ENCODE data around the gene GIMAP8.

The GIMAP8 gene

GRCh38 chr7:150439967-150440366 is 10.5 kb upstream of the GIMAP8 start:
- Mint-ChIP-seq H3K9me3 (peaks cover 16% of the 10 kb centered on the region), H3K36me3 (ENCODE audit: low read depth) (peaks cover 11% of the 10 kb centered on the region), H3K4me1 (peaks cover 15% of the 10 kb centered on the region), H3K27me3 (ENCODE audit: low read depth, poor library complexity) (peaks cover 3% of the 10 kb centered on the region), H3K27ac (no peak overlapping the region), H3K4me3 (no peak overlapping the region)
- no peak for DNase-seq
- no peak for TF ChIP-seq CTCF (IDR thresholded peaks at IDR 0.05)

GRCh38 chr7:150441524-150441923 is 8.9 kb upstream of the GIMAP8 start:
- H3K36me3 Mint-ChIP-seq (ENCODE audit: low read depth) = peaks cover 11% of the 10 kb centered on the region
- H3K9me3 Mint-ChIP-seq = peaks cover 16% of the 10 kb centered on the region

GRCh38 chr7:150442811-150443210 is 7.6 kb upstream of the GIMAP8 start:
- peaks cover 11% of the 10 kb centered on the region for H3K36me3 Mint-ChIP-seq (ENCODE audit: low read depth)
- no peak overlapping the region for H3K27ac Mint-ChIP-seq
- no peaks in the 10 kb centered on the region for H3K27me3 Mint-ChIP-seq (ENCODE audit: low read depth, poor library complexity)
- TF ChIP-seq CTCF (IDR thresholded peaks at IDR 0.05) = no peak
- no peak overlapping the region for H3K4me3 Mint-ChIP-seq
- H3K4me1 Mint-ChIP-seq = peaks cover 36% of the 10 kb centered on the region
- DNase-seq = no peak
- peaks cover 16% of the 10 kb centered on the region for H3K9me3 Mint-ChIP-seq

More at GRCh38 chr7:150441524-150441923, 8.9 kb upstream of the GIMAP8 start:
- H3K27ac Mint-ChIP-seq = no peak overlapping the region
- peaks cover 23% of the 10 kb centered on the region for H3K4me1 Mint-ChIP-seq
- H3K27me3 Mint-ChIP-seq (ENCODE audit: low read depth, poor library complexity) = no peaks in the 10 kb centered on the region
- DNase-seq = no peak
- H3K4me3 Mint-ChIP-seq = no peak overlapping the region
- no peak for TF ChIP-seq CTCF (IDR thresholded peaks at IDR 0.05)

- peaks cover 16% of the 10 kb centered on the region for H3K9me3 Mint-ChIP-seq
- peaks cover 46% of the 10 kb centered on the region for H3K4me1 Mint-ChIP-seq
- H3K27me3 Mint-ChIP-seq (ENCODE audit: low read depth, poor library complexity) = peaks cover 5% of the 10 kb centered on the region
- no peak for DNase-seq
- H3K4me3 Mint-ChIP-seq = no peak overlapping the region
- peaks cover 11% of the 10 kb centered on the region for H3K36me3 Mint-ChIP-seq (ENCODE audit: low read depth)
- no peak for TF ChIP-seq CTCF (IDR thresholded peaks at IDR 0.05)
- no peak overlapping the region for H3K27ac Mint-ChIP-seq
These were observed 6.5 kb upstream of the GIMAP8 start for GRCh38 chr7:150443793-150444540.

GRCh38 chr7:150444674-150445365 is 5.6 kb upstream of the GIMAP8 start:
- Mint-ChIP-seq H3K4me1 (peaks cover 46% of the 10 kb centered on the region), H3K9me3 (peaks cover 16% of the 10 kb centered on the region), H3K4me3 (no peak overlapping the region), H3K27ac (no peak overlapping the region), H3K27me3 (ENCODE audit: low read depth, poor library complexity) (peaks cover 7% of the 10 kb centered on the region), H3K36me3 (ENCODE audit: low read depth) (peaks cover 11% of the 10 kb centered on the region)
- no peak for TF ChIP-seq CTCF (IDR thresholded peaks at IDR 0.05)
- DNase-seq = no peak
